ENCODE results near the gene MEIOC.
"Not testable (repeated sequence)": the region's sequence is repeated elsewhere in the genome, so short reads cannot be mapped to it uniquely, and the experiment has no call there.

Gene MEIOC

DNA sequence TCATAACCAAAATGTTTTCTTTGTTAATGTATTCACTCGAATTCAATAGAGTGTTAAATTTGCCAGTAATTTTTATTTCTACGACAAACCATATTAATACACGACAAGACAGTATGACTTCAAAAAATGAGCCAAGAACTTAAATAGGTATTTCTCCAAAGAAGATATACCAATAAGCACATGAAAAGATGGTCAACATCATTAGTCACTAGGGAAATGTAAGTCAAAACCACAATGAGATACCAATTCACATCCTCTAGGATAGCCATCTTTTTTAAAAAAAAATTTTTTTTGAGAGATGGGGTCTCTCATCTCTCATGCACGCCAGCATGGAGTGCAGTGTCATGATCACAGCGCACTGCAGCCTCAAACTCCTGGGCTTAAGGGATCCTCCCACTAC is 5.0 kb upstream of the MEIOC start:
- peaks cover 4% of the 10 kb centered on the region; the same call in 1 of the 2 replicates for H3K9me3 ChIP-seq (ENCODE audit: insufficient read depth, low read depth, low read length)
- H3K27ac ChIP-seq (ENCODE audit: low read depth, low read length) = no peak overlapping the region
- H3K4me3 ChIP-seq (ENCODE audit: low read length) = no peak overlapping the region
- H3K27me3 ChIP-seq (ENCODE audit: insufficient read depth, low read length) = peaks cover 42% of the 10 kb centered on the region
- H3K36me3 ChIP-seq (ENCODE audit: insufficient read depth, low read length) = no peaks in the 10 kb centered on the region
- H3K4me1 ChIP-seq (ENCODE audit: insufficient read depth, low read length) = no peaks in the 10 kb centered on the region
- H3K9ac ChIP-seq (ENCODE audit: low read depth, low read length) = no peak overlapping the region
- WGBS = 81% methylated on average over 5 of the region's 5 CpGs

DNA sequence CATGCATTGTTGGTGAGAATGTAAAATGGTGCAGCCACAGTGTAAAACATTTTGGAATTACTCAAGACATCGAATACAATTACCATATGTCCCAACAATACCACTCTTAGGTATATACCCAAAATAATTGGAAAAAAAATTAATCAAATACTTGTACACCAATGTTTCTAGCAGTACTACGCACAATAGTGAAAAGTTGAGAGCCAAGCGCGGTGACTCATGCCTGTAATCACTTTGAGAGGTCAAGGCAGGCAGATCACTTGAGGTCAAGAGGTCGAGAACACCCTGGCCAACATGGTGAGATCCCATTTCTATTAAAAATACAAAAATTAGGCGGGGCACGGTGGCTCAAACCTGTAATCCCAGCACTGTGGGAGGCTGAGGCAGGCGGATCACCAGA is 3.5 kb upstream of the MEIOC start:
- no peaks in the 10 kb centered on the region for H3K4me1 ChIP-seq (ENCODE audit: insufficient read depth, low read length)
- H3K27me3 ChIP-seq (ENCODE audit: insufficient read depth, low read length) = peaks cover 57% of the 10 kb centered on the region
- peaks cover 4% of the 10 kb centered on the region; the same call in 1 of the 2 replicates for H3K9me3 ChIP-seq (ENCODE audit: insufficient read depth, low read depth, low read length)
- no peak overlapping the region for H3K4me3 ChIP-seq (ENCODE audit: low read length)
- H3K9ac ChIP-seq (ENCODE audit: low read depth, low read length) = no peak overlapping the region
- 89% methylated on average over 8 of the region's 8 CpGs for WGBS
- no peaks in the 10 kb centered on the region for H3K36me3 ChIP-seq (ENCODE audit: insufficient read depth, low read length)
- no peak overlapping the region for H3K27ac ChIP-seq (ENCODE audit: low read depth, low read length)

DNA sequence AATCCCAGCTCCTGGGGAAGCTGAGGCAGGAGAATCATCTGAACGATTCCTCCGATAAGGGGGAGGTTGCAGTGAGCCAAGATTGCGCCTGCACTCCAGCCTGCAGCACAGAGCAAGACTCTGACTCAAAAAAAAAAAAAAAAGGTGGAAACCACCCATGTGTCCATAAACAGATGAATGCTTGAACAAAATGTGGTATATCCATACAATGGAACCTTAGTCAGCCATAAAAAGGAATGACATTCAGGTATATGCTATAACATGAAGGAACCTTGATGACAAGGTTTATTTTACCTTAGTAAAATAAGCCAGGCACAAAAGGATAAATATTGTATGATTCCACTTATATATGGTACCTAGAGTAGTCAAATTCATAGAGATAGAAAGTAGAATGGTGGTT is 2.9 kb upstream of the MEIOC start:
- Histone ChIP-seq H3K4me1 (ENCODE audit: insufficient read depth, low read length) (no peaks in the 10 kb centered on the region), H3K36me3 (ENCODE audit: insufficient read depth, low read length) (no peaks in the 10 kb centered on the region), H3K9me3 (ENCODE audit: insufficient read depth, low read depth, low read length) (peaks cover 4% of the 10 kb centered on the region; the same call in 1 of the 2 replicates), H3K9ac (ENCODE audit: low read depth, low read length) (no peak overlapping the region), H3K27me3 (ENCODE audit: insufficient read depth, low read length) (peaks cover 60% of the 10 kb centered on the region), H3K4me3 (ENCODE audit: low read length) (no peak overlapping the region), H3K27ac (ENCODE audit: low read depth, low read length) (no peak overlapping the region)
- 93% methylated on average over 3 of the region's 3 CpGs for WGBS

DNA sequence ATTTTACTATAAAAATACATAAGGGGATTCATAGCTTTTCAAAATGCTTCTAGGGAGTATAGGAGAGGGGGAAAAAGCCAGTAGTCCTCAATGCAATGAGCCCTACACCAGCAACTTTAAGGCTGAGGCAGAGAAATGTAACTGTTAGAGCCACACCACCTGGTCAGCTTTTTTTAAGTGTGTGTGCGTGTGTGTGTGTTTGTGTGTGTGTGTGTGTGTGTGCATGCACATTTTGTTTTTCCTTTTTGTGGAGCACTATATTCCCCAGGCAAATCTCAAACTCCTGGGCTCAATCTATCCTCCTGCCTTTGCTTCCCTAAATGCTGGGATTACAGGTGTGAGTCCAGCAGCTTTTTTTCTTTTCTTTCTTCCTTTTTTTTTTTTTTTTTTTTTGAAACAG is 2.3 kb upstream of the MEIOC start:
- H3K36me3 ChIP-seq (ENCODE audit: insufficient read depth, low read length) = no peaks in the 10 kb centered on the region
- H3K9me3 ChIP-seq (ENCODE audit: insufficient read depth, low read depth, low read length) = peaks cover 4% of the 10 kb centered on the region; the same call in 1 of the 2 replicates
- H3K9ac ChIP-seq (ENCODE audit: low read depth, low read length) = no peak overlapping the region
- no peak overlapping the region for H3K4me3 ChIP-seq (ENCODE audit: low read length)
- peaks cover 58% of the 10 kb centered on the region for H3K27me3 ChIP-seq (ENCODE audit: insufficient read depth, low read length)
- no peaks in the 10 kb centered on the region for H3K4me1 ChIP-seq (ENCODE audit: insufficient read depth, low read length)
- H3K27ac ChIP-seq (ENCODE audit: low read depth, low read length) = no peak overlapping the region
- WGBS = 100% methylated on average over 1 of the region's 1 CpG

DNA sequence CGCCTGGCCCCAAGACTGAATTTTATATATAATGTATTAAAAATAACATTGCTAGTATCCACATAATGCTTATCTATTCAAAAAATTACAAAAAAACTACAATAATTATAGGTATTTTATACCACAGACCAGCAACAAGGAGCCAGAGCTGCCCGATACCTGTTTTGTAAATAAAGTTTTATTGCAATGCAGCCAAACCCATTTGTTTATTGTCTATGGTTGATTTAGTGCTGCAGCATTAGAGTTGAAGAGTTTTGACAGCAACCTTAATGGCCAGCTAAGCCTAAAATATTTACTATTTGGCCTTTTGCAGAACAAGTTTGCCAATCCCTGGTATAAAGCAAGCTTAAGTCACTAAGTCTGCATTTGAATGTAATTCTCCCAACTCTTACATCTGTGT is 5.6 kb downstream of the MEIOC start:
- H3K27me3 ChIP-seq (ENCODE audit: insufficient read depth, low read length) = peaks cover 11% of the 10 kb centered on the region
- no peaks in the 10 kb centered on the region for H3K9me3 ChIP-seq (ENCODE audit: insufficient read depth, low read depth, low read length)
- no peak overlapping the region for H3K27ac ChIP-seq (ENCODE audit: low read depth, low read length)
- no peak overlapping the region for H3K9ac ChIP-seq (ENCODE audit: low read depth, low read length)
- H3K36me3 ChIP-seq (ENCODE audit: insufficient read depth, low read length) = no peaks in the 10 kb centered on the region
- H3K4me1 ChIP-seq (ENCODE audit: insufficient read depth, low read length) = no peaks in the 10 kb centered on the region
- H3K4me3 ChIP-seq (ENCODE audit: low read length) = no peak overlapping the region
- 100% methylated on average over 1 of the region's 2 CpGs for WGBS

DNA sequence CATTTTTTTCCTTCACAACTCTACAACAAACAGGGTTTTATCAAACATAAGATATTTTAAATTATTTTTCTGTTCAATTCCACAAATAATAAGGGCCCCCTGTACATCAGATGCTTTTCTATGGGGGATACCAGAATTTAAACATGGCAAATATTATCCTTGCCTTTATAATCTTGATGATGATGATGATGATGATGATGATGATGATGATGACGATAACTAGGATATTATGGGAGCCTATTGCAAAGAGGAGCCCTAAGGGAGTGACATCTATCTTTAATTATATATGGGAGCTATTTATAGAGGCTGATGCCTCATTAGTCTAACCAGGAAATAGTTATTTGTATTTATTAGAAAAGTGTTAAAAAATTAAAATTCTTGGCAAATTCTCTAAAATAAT is 6.8 kb downstream of the MEIOC start:
- H3K27me3 ChIP-seq (ENCODE audit: insufficient read depth, low read length) = no peaks in the 10 kb centered on the region; the same call in 1 of the 2 replicates
- H3K4me1 ChIP-seq (ENCODE audit: insufficient read depth, low read length) = no peaks in the 10 kb centered on the region
- no peaks in the 10 kb centered on the region for H3K36me3 ChIP-seq (ENCODE audit: insufficient read depth, low read length)
- H3K9ac ChIP-seq (ENCODE audit: low read depth, low read length) = no peak overlapping the region
- no peak overlapping the region for H3K4me3 ChIP-seq (ENCODE audit: low read length)
- WGBS = 80% methylated on average over 1 of the region's 1 CpG
- no peaks in the 10 kb centered on the region for H3K9me3 ChIP-seq (ENCODE audit: insufficient read depth, low read depth, low read length)
- H3K27ac ChIP-seq (ENCODE audit: low read depth, low read length) = no peak overlapping the region

DNA sequence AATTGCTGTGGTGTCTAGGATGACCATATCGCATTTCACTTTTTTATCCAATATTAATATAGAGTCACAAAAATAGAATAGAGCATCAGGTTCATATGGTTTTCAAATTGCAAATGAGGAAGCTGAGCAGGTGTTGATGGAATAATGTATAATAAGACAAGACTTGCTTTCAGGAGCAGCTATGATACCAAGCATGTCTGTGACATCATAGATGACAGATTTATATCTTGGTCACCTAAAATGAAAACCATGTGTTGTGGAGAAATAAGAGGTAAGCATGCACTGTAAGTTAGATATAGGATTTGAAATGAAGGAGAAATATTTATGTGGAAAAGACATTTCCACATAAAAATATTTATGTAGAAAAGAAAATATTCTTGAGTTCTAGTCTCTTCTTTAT is 8.6 kb downstream of the MEIOC start:
- Histone ChIP-seq H3K4me1 (ENCODE audit: insufficient read depth, low read length) (no peaks in the 10 kb centered on the region), H3K27ac (ENCODE audit: low read depth, low read length) (no peak overlapping the region), H3K27me3 (ENCODE audit: insufficient read depth, low read length) (no peaks in the 10 kb centered on the region), H3K36me3 (ENCODE audit: insufficient read depth, low read length) (no peaks in the 10 kb centered on the region), H3K9ac (ENCODE audit: low read depth, low read length) (no peak overlapping the region), H3K4me3 (ENCODE audit: low read length) (no peak overlapping the region), H3K9me3 (ENCODE audit: insufficient read depth, low read depth, low read length) (no peaks in the 10 kb centered on the region)
- WGBS = 80% methylated on average over 1 of the region's 1 CpG

DNA sequence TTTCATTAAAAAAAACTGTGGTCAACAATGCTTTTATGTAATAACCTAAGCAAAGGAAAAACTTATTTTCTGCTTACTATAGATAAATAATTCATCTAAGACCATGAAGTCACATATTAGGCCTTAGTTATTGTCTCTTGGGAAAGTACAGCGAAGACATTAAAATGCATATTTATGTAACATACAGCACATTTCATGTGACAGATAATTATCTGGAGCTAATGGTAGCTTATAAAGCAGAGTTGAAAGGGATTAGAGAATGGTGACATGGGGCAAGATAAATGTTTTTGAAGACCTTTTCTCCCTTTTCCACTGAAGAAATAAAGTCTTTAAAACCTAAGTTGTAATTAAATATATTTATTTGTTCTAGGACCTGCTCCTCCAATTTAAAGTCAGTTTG is 9.7 kb downstream of the MEIOC start:
- no peaks in the 10 kb centered on the region for H3K4me1 ChIP-seq (ENCODE audit: insufficient read depth, low read length)
- no peaks in the 10 kb centered on the region for H3K9me3 ChIP-seq (ENCODE audit: insufficient read depth, low read depth, low read length)
- H3K36me3 ChIP-seq (ENCODE audit: insufficient read depth, low read length) = no peaks in the 10 kb centered on the region
- WGBS = no CpG with 5 or more reads among the region's 1 CpG
- no peak overlapping the region for H3K9ac ChIP-seq (ENCODE audit: low read depth, low read length)
- no peak overlapping the region for H3K4me3 ChIP-seq (ENCODE audit: low read length)
- no peak overlapping the region for H3K27ac ChIP-seq (ENCODE audit: low read depth, low read length)
- no peaks in the 10 kb centered on the region for H3K27me3 ChIP-seq (ENCODE audit: insufficient read depth, low read length)

DNA sequence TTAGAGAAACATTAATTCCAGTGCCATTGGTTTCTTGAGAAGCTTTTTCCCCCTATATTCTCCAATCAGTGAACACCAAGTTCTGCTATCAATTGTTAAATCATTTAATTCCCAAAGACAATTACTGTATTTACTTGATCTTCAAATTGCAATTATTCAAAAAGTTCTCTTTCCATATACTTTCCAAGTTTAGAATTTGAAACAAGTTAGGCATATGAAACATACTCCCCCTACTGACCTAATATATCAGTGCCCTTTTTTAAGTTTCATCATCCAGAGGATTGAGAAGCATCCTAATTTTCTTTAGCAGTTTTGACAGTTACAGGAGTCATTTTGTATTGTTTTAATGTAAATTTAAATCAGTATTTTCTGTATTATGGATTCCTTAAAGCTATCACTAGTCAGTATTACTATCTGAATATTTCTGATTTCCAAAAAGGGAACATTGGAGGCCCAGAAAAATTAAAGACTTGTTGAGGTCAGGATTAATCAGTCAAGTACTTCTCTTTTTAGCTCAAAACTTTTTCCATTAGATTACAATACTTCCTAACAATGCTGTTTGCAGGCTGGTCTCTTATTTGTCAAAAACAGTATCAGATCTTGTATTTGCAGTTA is 16.3 kb downstream of the MEIOC start:
- Histone ChIP-seq H3K27me3 (ENCODE audit: insufficient read depth, low read length) (no peaks in the 10 kb centered on the region), H3K9ac (ENCODE audit: low read depth, low read length) (no peak overlapping the region), H3K4me1 (ENCODE audit: insufficient read depth, low read length) (no peaks in the 10 kb centered on the region), H3K27ac (ENCODE audit: low read depth, low read length) (no peak overlapping the region), H3K4me3 (ENCODE audit: low read length) (no peak overlapping the region), H3K9me3 (ENCODE audit: insufficient read depth, low read depth, low read length) (no peaks in the 10 kb centered on the region), H3K36me3 (ENCODE audit: insufficient read depth, low read length) (peaks cover 7% of the 10 kb centered on the region)

DNA sequence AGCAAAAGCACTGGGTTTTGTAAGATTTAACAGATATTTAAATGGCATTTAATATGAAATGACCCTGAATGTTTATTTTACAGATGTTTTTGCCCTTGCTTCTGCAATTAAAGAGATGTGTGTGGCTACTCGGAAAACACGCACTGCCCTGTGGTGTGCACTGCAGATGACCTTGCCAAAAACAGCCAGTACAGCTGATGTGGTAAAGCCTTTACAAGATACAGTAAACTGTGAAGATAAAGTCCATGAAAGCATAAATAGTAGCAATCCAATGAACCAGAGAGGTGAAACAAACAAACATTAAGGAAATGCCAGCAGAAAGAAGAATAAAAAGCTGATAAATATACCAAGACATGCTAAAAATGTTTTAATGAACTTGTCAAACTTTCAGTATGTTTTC is 17.6 kb downstream of the MEIOC start:
- 96% methylated on average over 2 of the region's 2 CpGs for WGBS
- H3K36me3 ChIP-seq (ENCODE audit: insufficient read depth, low read length) = peaks cover 19% of the 10 kb centered on the region

DNA sequence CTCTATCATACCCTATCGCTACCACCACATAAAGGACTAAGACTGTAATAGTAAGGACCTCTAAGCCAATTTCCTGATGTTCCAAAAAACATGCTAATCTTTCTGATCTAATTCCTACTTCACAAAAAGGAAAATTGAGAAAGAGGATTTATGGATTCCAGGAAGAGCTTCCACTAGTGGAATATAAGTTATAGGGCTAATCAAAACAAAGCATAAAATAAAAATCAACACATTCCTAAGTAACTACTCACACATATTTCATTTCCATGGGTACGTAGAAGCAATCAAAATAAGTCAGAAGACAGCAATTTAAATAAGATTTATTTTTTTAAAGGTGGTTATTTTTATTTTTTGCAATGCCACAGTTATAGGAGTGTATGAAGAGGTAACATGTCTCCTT is 20.9 kb downstream of the MEIOC start:
- H3K4me3 ChIP-seq (ENCODE audit: low read length) = no peak overlapping the region
- 85% methylated on average over 1 of the region's 2 CpGs for WGBS
- no peak overlapping the region for H3K9ac ChIP-seq (ENCODE audit: low read depth, low read length)
- peaks cover 45% of the 10 kb centered on the region for H3K36me3 ChIP-seq (ENCODE audit: insufficient read depth, low read length)
- H3K27me3 ChIP-seq (ENCODE audit: insufficient read depth, low read length) = no peaks in the 10 kb centered on the region
- H3K4me1 ChIP-seq (ENCODE audit: insufficient read depth, low read length) = no peaks in the 10 kb centered on the region
- H3K9me3 ChIP-seq (ENCODE audit: insufficient read depth, low read depth, low read length) = no peaks in the 10 kb centered on the region
- no peak overlapping the region for H3K27ac ChIP-seq (ENCODE audit: low read depth, low read length)

More for the DNA sequence above, 17.6 kb downstream of the MEIOC start:
- Histone ChIP-seq H3K4me1 (ENCODE audit: insufficient read depth, low read length) (no peaks in the 10 kb centered on the region), H3K4me3 (ENCODE audit: low read length) (no peak overlapping the region), H3K9me3 (ENCODE audit: insufficient read depth, low read depth, low read length) (no peaks in the 10 kb centered on the region), H3K27me3 (ENCODE audit: insufficient read depth, low read length) (no peaks in the 10 kb centered on the region), H3K27ac (ENCODE audit: low read depth, low read length) (no peak overlapping the region), H3K9ac (ENCODE audit: low read depth, low read length) (no peak overlapping the region)

DNA sequence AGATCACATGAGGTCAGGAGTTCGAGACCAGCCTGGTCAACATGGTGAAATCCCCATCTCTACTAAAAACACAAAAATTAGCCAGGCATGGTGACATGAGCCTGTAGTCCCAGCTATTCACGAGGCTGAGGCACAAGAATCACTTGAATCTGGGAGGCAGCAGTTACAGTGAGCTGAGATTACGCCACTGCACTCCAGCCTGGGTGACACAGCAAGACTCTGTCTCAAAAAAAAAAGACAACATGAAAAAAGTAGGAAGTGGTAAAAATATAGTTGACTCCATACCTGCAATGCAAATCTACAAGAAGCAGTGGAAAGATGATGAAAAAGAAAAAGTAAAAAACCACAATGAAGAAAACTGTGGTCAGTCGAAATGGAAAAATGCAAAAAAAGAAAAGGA is 27.0 kb downstream of the MEIOC start:
- H3K9me3 ChIP-seq (ENCODE audit: insufficient read depth, low read depth, low read length); H3K27me3 ChIP-seq (ENCODE audit: insufficient read depth, low read length); H3K4me1 ChIP-seq (ENCODE audit: insufficient read depth, low read length); H3K4me3 ChIP-seq (ENCODE audit: low read length); H3K9ac ChIP-seq (ENCODE audit: low read depth, low read length); H3K27ac ChIP-seq (ENCODE audit: low read depth, low read length): not testable (repeated sequence)
- H3K36me3 ChIP-seq (ENCODE audit: insufficient read depth, low read length) = peaks cover 61% of the 10 kb centered on the region
- WGBS = 94% methylated on average over 4 of the region's 4 CpGs
